ENCODE results near the gene CPA5.
"Not testable (repeated sequence)": the region's sequence is repeated elsewhere in the genome, so short reads cannot be mapped to it uniquely, and the experiment has no call there.

The CPA5 gene

GRCh38 chr7:130344271-130344866, at the start of gene CPA5:
TSS of gene CPA5 (plus strand) at chr7:130344816. CDS start at chr7:130346486, 1,670 bp downstream.
- no peak for DNase-seq (ENCODE audit: low spot score)
- no peak for FAIRE-seq

- DNase-seq (ENCODE audit: low spot score) (no peak), FAIRE-seq (no peak)
Observed at GRCh38 chr7:130296221-130296951, 48.2 kb upstream of the CPA5 start.

- DNase-seq (ENCODE audit: low spot score): no peak
Observed at GRCh38 chr7:130297628-130298543, 46.7 kb upstream of the CPA5 start.

GRCh38 chr7:130298544-130299326, 45.9 kb upstream of the CPA5 start:
- DNase-seq (ENCODE audit: low spot score) (no peak), FAIRE-seq (no peak)

More at GRCh38 chr7:130297628-130298543, 46.7 kb upstream of the CPA5 start:
- FAIRE-seq: no peak

DNA sequence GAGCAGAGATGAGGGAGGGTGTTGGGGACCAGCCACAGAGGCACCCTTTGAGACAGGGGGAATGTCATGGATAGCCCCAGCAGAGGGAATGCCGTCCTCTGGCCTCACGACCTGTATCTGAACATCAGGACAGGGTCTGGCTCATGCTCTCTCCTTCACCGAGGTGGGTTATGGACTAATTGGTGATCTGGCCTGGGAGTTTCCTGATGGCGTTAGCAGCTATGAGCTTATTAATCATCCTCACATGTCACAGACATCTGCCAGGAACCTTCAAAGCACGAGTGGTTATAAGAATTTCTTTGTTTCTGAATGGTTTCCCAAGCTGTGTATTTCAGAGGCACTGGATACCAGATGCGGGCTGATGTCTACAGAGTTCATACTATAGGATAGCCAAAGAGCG, 44.8 kb upstream of the CPA5 start:
- DNase-seq (ENCODE audit: low spot score) (no peak), FAIRE-seq (no peak)

DNA sequence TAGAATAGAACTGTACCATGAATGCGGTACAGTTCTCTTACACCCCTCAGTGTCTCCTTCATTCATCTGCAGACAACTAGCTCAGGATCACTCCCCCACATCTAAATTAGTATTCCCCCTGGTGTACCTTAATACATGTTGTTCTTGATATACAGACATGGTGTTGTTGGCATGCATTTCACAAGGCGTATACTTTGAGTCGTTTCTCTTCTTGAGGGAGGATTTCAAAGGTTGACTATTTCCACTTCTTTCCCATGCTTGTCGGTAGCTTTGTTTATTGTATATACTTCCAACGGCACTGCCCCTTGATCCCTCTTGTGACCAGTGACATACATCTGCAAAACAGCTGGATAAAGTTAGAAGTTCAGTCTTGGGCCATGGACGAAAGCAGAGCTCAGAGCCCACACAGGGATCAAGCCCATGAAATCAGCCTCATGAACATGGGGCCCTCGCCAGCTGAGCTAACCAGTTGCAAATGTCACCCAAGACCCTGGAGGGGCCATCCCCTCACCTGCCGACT, 43.1 kb upstream of the CPA5 start:
- no peak for FAIRE-seq
- DNase-seq (ENCODE audit: low spot score): no peak

DNA sequence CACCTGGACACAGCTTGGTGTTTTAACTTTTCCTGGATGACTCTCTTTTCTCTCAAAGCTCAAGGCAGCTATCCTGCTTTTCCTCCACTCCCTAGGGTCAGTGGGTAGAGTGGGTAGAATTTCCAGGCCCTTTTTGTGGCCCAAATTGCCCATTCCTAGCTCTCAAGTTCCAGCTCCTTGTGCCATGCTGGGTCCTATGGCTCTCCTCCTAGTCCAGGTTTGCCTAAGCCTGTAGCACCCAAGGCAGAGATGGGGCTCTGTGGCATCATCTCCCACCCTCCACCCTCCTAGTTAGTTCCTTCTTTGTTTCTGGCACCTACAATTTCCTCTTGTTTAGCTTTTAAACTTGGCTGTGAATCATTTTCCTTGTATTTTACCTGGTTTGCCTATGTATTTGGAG, 42.0 kb upstream of the CPA5 start:
- DNase-seq (ENCODE audit: low spot score) (no peak), FAIRE-seq (no peak)

DNA sequence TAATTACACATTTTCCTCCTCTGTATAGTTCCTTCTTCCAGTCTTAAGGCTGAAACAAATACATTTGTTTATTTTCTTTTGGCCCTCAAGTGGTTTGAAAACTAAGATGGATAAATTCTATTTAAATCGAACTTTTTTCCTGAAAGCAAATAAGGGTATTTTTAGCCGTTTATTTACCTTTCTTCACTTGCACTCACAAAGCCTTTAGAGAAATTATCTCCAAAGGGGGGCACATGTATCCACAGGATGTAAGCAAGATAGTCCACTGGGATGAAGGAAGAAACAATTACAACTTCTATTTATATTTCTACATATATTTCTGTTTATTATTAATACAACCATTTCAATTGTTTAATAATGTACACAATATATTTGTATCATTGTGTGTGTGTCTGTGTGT, 41.5 kb upstream of the CPA5 start:
- DNase-seq (ENCODE audit: low spot score) (no peak), FAIRE-seq (no peak)

DNA sequence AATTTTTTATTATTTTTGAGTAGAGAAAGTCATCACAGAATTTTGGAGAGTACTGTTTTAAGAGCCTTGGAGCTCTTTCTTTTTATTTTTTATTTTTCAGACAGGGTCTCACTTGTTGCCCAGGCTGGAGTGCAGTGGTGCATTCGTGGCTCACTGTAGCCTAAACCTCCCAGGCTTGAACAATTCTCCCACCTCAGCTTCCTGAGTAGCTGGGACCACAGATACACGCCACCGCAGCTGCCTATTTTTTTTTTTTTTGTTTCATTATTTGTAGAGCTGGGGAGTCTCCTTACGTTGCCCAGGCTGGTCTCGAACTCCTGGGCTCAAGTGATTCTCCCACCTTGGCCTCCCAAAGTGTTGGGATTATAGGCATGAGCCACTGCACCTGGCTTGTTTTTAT, 41.1 kb upstream of the CPA5 start:
- DNase-seq (ENCODE audit: low spot score) (no peak), FAIRE-seq (no peak)

- FAIRE-seq (no peak), DNase-seq (ENCODE audit: low spot score) (no peak)
Observed at GRCh38 chr7:130303982-130304381, 40.6 kb upstream of the CPA5 start.

- FAIRE-seq: no peak
Observed at GRCh38 chr7:130304878-130305277, 39.7 kb upstream of the CPA5 start.

DNA sequence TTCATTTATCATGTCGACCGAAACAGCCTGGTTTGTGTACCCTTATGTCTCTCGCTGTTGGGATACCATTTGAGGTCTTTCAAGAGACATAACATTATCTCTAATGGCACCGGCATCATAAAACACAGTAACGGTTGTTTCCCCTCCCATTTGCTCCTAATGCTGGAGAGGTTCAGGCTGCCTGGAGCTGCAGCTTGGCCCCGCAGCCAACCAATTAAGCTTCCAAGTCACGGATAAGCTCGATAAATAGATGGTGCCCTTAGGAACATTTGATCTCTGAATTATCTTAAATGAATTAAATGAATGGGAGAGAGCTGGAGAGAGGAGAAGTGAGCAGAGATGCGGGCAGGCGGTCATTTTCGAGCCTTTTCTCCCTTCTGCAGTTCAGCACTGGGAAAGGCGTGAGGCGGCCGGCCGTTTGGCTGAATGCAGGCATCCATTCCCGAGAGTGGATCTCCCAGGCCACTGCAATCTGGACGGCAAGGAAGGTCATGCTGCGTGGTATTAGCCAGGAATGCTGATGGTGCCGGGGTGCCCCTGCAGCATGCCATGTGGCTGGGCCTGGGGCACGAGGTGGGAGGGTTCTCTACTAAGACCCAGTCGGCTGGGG, 39.1 kb upstream of the CPA5 start:
- FAIRE-seq (no peak), DNase-seq (ENCODE audit: low spot score) (no peak)

More at GRCh38 chr7:130304878-130305277, 39.7 kb upstream of the CPA5 start:
- DNase-seq (ENCODE audit: low spot score): no peak

GRCh38 chr7:130309986-130310385, 34.6 kb upstream of the CPA5 start:
- DNase-seq (ENCODE audit: low spot score): no peak
- FAIRE-seq: no peak

- no peak for FAIRE-seq
Observed at GRCh38 chr7:130314305-130314704, 30.3 kb upstream of the CPA5 start.

GRCh38 chr7:130319541-130319940, 25.1 kb upstream of the CPA5 start:
- FAIRE-seq (no peak), DNase-seq (ENCODE audit: low spot score) (no peak)

More at GRCh38 chr7:130314305-130314704, 30.3 kb upstream of the CPA5 start:
- DNase-seq (ENCODE audit: low spot score): no peak

DNA sequence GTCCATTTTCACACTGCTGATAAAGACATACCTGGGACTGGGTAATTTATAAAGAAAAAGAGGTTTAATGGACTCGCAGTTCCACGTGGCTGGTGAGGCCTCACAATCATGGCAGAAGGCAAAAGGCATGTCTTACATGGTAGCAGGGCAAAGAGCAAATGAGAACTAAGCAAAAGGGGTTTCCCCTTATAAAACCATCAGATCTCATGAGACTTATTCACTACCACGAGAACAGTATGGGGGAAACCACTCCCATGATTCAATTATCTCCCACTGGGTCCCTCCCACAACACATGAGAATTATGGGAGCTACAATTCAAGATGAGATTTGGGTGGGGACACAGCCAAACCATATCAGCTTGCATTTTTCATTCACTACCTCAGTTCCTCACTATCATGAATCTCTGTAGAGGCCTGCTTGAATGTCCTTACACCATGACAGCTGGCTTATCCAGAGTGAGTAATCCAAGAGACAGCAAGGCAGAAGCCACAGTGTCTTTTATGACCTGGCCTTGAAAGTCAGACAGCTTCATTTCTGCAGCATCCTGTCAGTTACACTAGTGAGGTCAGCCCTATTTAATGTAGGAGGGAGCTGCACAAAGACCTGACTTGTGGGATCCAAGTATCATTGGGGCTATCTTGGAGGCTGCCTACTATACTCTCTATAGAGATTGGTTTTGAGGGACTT, 22.9 kb upstream of the CPA5 start:
- not testable (repeated sequence) for FAIRE-seq
- peak; percentile 15 for DNase-seq (ENCODE audit: low spot score)

DNA sequence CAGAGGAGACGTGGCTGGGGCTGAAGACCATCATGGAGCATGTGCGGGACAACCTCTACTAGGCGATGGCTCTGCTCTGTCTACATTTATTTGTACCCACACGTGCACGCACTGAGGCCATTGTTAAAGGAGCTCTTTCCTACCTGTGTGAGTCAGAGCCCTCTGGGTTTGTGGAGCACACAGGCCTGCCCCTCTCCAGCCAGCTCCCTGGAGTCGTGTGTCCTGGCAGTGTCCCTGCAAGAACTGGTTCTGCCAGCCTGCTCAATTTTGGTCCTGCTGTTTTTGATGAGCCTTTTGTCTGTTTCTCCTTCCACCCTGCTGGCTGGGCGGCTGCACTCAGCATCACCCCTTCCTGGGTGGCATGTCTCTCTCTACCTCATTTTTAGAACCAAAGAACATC, 22.0 kb upstream of the CPA5 start:
- no peak for FAIRE-seq
- no peak for DNase-seq (ENCODE audit: low spot score)

DNA sequence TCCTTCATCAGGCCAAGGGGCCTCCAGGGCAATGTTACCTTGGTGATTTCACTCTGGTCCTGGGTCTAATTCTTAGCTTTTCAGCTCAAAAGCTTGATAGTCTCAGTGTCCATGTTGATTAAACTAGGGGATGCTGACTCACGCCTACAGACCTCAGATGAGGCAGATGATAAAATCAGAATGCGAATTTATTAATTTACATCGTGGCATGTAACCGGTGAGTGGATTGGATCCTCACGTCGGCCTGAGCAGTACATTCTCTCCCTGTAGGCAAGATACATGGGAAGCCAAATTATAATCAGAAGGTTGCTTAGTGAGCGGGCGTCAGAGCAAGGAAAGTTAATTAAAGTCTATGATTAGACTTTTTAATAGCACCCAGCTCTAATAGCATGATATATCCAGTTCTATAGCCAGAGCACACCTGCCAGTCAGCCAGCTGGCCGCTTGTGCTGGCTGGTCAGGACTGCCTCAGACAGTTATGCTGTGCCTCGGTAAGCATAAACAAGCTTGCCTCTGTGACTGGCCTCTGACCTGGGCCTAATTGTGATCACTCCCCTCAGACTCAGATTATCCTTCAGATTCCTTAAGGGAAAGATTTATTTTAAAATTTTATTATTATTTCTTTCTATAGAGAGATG, 20.2 kb upstream of the CPA5 start:
- DNase-seq (ENCODE audit: low spot score) (no peak), FAIRE-seq (no peak)

- no peak for DNase-seq (ENCODE audit: low spot score)
- no peak for FAIRE-seq
Observed at GRCh38 chr7:130329681-130330080, 14.9 kb upstream of the CPA5 start.

All from RCC 7860 (cell line).